Epithelial cell of prostate (primary cell): ENCODE results near the gene AJM1.
A peak's percentile ranks its signal among the peaks of the same experiment; 100 is the strongest.
"Not testable (repeated sequence)": the region's sequence is repeated elsewhere in the genome, so short reads cannot be mapped to it uniquely, and the experiment has no call there.

ENCODE experiments used
- DNase-seq: peaks from one replicate; pipeline ENCODE4 v3.0.0-alpha.2; 2011; ENCODE audit warnings: low read depth, low spot score
- H3K27ac ChIP-seq: fragments of 450-650 bp; 2 replicates; pipeline ENCODE4 v1.5.1; 2017; ENCODE audit warnings: mild to moderate bottlenecking

Gene AJM1

GRCh38 chr9:136843159-136843800, 1.0 kb downstream of the AJM1 start:
- DNase-seq, H3K27ac ChIP-seq: not testable (repeated sequence)

GRCh38 chr9:136843801-136844740, 1.8 kb downstream of the AJM1 start:
- not testable (repeated sequence) for DNase-seq, H3K27ac ChIP-seq

- DNase-seq: no peak
- H3K27ac ChIP-seq: no peak overlapping the region
Measured at GRCh38 chr9:136844761-136845464, 2.6 kb downstream of the AJM1 start.

GRCh38 chr9:136845465-136846260, 3.4 kb downstream of the AJM1 start:
- DNase-seq: no peak
- no peak overlapping the region for H3K27ac ChIP-seq

GRCh38 chr9:136846376-136847087, 4.3 kb downstream of the AJM1 start:
- no peak overlapping the region for H3K27ac ChIP-seq
- no peak for DNase-seq

GRCh38 chr9:136847088-136847825, 5.0 kb downstream of the AJM1 start:
- H3K27ac ChIP-seq: peak overlapping the region; percentile 90
- no peak for DNase-seq

GRCh38 chr9:136847826-136848392, 5.6 kb downstream of the AJM1 start:
- H3K27ac ChIP-seq: peak overlapping the region; percentile 90
- peak; percentile 40 for DNase-seq

- peak overlapping the region; percentile 90 for H3K27ac ChIP-seq
- DNase-seq: no peak
Measured at GRCh38 chr9:136848393-136849037, 6.2 kb downstream of the AJM1 start.

GRCh38 chr9:136849038-136849959, 7.0 kb downstream of the AJM1 start, which contains the start of gene PHPT1:
TSS of gene PHPT1 (plus strand) at chr9:136849409. CDS start at chr9:136849431, 22 bp downstream.
- DNase-seq: peak; percentile 95
- peak within 1 kb of the TSS; percentile 90 for H3K27ac ChIP-seq

- peak overlapping the region; percentile 90 for H3K27ac ChIP-seq
- DNase-seq: no peak
Measured at GRCh38 chr9:136849960-136850865, 7.9 kb downstream of the AJM1 start.

GRCh38 chr9:136850866-136851775, 8.8 kb downstream of the AJM1 start:
- no peak overlapping the region for H3K27ac ChIP-seq
- DNase-seq: no peak

GRCh38 chr9:136851941-136852663, 9.8 kb downstream of the AJM1 start, which contains the start of gene MAMDC4:
TSS of gene MAMDC4 (plus strand) at chr9:136852346. CDS start at chr9:136852417, 71 bp downstream.
- H3K27ac ChIP-seq: no peak within 1 kb of the TSS
- no peak for DNase-seq

- no peak for DNase-seq
- H3K27ac ChIP-seq: no peak overlapping the region
Measured at GRCh38 chr9:136852664-136853595, 10.7 kb downstream of the AJM1 start.
